Measurements from ENCODE around the gene UNC45A.

The UNC45A gene

GRCh38 chr15:90941038-90941437 is 6.0 kb downstream of the UNC45A start:
- DNase-seq (ENCODE audit: low read depth in 2 of 3, low spot score in 2 of 3) = no peak

- no peak for DNase-seq (ENCODE audit: low read depth in 2 of 3, low spot score in 2 of 3)
Observed at GRCh38 chr15:90942354-90943120, 7.5 kb downstream of the UNC45A start.

GRCh38 chr15:90945091-90945490 is 10.0 kb downstream of the UNC45A start:
- no peak for DNase-seq (ENCODE audit: low read depth in 2 of 3, low spot score in 2 of 3)

- DNase-seq (ENCODE audit: low read depth in 2 of 3, low spot score in 2 of 3) = no peak
Observed at GRCh38 chr15:90946538-90946937, 11.5 kb downstream of the UNC45A start.

GRCh38 chr15:90946941-90947576 is 12.0 kb downstream of the UNC45A start:
- DNase-seq (ENCODE audit: low read depth in 2 of 3, low spot score in 2 of 3) = no peak

- no peak for DNase-seq (ENCODE audit: low read depth in 2 of 3, low spot score in 2 of 3)
Observed at GRCh38 chr15:90947577-90948357, 12.7 kb downstream of the UNC45A start.

GRCh38 chr15:90948506-90948905 is 13.4 kb downstream of the UNC45A start:
- no peak for DNase-seq (ENCODE audit: low read depth in 2 of 3, low spot score in 2 of 3)

GRCh38 chr15:90949979-90950675 is 15.0 kb downstream of the UNC45A start:
- DNase-seq (ENCODE audit: low read depth in 2 of 3, low spot score in 2 of 3) = no peak

- DNase-seq (ENCODE audit: low read depth in 2 of 3, low spot score in 2 of 3) = no peak
Observed at GRCh38 chr15:90950676-90951075, 15.6 kb downstream of the UNC45A start.

- no peak for DNase-seq (ENCODE audit: low read depth in 2 of 3, low spot score in 2 of 3)
Observed at GRCh38 chr15:90952901-90953677, 18.0 kb downstream of the UNC45A start.

GRCh38 chr15:90953947-90954711 is 19.0 kb downstream of the UNC45A start:
- DNase-seq (ENCODE audit: low read depth in 2 of 3, low spot score in 2 of 3) = no peak

GRCh38 chr15:90954712-90955623 is 19.9 kb downstream of the UNC45A start, which contains the start of gene RCCD1:
TSS of gene RCCD1 (plus strand) at chr15:90954884. CDS start at chr15:90956735, 1,851 bp downstream.
- DNase-seq (ENCODE audit: low read depth in 2 of 3, low spot score in 2 of 3) = peak; percentile 72 to 81 (median 80)

- no peak for DNase-seq (ENCODE audit: low read depth in 2 of 3, low spot score in 2 of 3)
Observed at GRCh38 chr15:90955624-90956273, 20.7 kb downstream of the UNC45A start.

- peak; percentile 44 to 60 (median 57) for DNase-seq (ENCODE audit: low read depth in 2 of 3, low spot score in 2 of 3)
Observed at GRCh38 chr15:90956274-90957030, 21.4 kb downstream of the UNC45A start.

GRCh38 chr15:90957031-90957790 is 22.1 kb downstream of the UNC45A start:
- DNase-seq (ENCODE audit: low read depth in 2 of 3, low spot score in 2 of 3) = no peak

GRCh38 chr15:90957791-90958190 is 22.7 kb downstream of the UNC45A start:
- no peak for DNase-seq (ENCODE audit: low read depth in 2 of 3, low spot score in 2 of 3)
